HG02588 (cell line): ENCODE data around the gene PPP1R13B.

Experiments used
- ATAC-seq: cut with Tn5 transposase; IDR thresholded peaks from one replicate; pipeline ENCODE4 v1.9.1; 2021; ENCODE audit warnings: mild to moderate bottlenecking, moderate library complexity; ENCODE audit not compliant: unreplicated experiment

PPP1R13B gene

DNA sequence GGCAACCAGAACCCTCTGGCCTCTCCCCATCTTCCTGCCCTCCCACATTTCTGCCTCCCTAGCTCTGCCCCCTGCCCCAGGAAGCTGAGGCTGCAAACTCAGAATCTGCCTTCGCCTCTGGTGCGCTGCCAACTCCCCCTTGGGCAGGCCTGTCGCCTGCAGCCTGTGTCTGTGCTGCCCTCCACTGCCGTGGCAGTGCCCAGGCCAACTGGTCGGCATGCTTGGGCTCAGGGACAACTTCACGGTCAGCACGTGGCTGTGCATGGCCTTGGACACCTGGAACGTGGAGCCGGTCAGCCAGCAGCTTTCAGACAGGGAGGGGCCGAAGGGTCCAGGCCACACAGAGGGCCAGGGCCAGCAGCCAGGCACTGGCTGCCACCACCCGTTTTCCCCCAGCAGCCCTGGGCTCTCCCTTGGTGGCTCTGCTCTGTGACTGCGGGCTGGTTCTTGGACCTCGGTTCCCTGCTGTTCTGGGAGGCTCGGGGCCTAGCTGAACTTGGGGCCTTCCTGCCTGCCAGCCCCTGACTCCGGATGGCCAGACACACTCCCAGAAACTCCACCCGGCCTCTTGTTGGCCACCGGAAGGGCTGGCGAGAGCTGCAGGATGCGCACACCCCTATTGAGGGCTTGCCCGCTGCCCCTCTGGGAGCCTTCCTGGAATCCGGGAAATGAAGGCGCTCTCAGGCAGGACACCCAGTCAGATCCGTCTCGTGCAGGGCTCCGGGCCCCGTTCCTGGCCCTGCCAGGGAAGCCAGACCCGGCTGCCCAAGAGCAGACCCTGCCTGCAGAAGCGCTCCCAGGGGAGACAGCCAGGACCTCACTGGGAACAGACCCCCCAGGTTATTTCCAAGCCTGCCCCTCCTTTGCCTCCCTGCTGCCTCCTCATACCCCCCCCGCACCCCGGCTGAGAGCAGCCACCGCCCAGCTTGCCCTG lies 34.2 kb upstream of the PPP1R13B start:
- no peak for ATAC-seq

DNA sequence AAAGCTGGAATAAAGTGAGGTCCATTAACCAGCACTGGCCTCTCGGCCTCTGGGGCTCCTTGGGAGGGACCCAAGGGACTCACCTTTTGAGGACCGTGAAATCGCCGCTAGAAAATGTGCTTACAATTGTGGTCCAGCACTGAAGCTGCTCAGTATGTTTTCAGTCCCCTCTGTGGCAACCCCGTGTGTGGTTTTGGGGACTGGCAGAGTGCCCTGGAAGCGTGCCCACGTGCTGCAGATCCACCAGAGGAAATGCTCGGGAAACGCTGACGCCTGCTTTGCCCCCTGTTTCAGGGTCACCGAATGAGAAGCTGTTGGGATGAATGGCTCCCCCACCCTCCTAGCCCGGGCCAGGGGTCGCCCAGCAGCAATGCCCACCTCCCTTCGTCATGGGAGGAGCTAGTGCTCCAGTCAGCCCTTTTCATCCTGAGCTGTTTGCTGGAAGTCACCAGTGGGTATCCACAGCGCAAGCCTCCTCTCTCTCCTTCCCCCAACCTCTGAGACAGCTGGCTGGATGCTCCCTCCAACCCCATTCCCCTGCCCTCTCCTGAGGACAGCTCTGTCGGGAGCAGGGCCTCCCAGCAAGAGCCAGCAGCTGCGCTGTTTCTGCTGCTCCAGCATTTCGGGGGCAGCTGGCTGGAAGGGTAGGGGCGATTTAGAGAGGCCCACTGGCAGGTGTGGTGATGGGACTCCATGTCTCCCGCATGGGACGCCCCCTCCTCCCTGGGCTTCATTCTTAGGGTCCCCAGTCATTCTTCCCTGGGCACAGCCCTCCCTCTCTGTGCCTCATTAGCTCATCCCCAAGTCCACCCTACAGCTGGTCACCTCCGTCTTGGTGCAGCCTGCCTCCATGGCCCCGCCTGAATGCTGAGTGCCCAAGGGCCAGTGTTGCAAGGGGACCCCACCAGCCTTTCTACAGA lies 33.2 kb upstream of the PPP1R13B start:
- no peak for ATAC-seq

DNA sequence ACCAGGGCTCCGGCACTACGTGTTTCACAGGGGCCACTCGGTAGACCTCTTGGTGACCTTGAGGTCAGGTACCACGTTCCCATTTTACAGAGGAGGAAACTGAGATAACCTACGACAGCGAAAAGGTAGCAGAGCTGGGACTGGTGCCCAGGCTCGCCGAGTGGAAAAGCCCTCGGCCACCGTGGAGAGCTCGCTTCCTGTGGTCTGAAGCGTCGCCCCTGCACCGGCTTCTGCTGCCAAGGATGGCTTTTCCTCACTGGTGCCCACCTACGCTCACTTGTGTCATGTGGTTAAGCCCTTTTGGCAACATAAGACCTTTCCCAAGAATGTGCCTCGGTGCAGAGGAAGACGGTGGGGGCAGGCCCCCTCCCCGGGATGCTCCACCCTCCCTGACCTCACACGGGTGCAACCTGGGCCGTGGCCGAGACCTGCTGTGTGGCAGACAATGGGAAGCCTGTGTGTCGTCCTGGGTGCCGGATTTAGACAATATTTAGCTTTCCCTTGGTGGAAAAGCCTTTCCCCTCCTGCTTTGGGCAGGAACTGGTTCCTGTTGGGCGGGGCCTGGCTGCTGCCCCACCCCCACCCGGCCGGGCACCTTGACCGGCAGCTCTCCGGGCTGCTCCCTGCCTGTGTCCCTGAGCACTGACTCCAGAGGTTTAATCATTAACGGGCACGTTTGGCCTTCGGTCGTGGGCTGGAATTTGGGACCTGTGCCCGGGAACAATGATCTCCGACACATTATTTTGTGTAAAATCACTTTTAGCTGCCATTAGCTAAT lies 32.4 kb upstream of the PPP1R13B start:
- no peak for ATAC-seq

DNA sequence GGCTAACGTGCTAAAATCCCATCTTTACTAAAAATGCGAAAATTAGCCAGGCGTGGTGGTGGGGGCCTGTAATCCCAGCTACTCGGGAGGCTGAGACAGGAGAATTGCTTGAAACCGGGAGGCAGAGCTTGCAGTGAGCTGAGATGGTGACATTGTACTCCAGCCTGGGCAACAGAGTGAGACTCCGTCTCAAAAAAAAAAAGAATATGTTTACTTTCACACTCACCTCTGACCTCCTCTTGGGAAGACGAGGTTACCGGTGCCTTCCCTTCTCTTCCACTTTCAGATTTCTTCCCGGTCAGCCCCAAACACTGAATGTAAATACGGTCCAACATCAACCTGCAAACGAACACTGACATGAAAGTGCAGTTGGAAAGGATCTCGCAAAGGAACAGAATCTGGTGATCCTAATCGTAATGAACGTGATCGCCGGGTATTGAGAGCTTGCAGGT lies 31.8 kb upstream of the PPP1R13B start:
- no peak for ATAC-seq

GRCh38 chr14:103878180-103878579 lies 30.8 kb upstream of the PPP1R13B start:
- ATAC-seq = no peak

- ATAC-seq = no peak
Measured at GRCh38 chr14:103875010-103875409, 27.6 kb upstream of the PPP1R13B start.

- peak; percentile 12 for ATAC-seq
Measured at GRCh38 chr14:103872481-103873113, 25.2 kb upstream of the PPP1R13B start.

DNA sequence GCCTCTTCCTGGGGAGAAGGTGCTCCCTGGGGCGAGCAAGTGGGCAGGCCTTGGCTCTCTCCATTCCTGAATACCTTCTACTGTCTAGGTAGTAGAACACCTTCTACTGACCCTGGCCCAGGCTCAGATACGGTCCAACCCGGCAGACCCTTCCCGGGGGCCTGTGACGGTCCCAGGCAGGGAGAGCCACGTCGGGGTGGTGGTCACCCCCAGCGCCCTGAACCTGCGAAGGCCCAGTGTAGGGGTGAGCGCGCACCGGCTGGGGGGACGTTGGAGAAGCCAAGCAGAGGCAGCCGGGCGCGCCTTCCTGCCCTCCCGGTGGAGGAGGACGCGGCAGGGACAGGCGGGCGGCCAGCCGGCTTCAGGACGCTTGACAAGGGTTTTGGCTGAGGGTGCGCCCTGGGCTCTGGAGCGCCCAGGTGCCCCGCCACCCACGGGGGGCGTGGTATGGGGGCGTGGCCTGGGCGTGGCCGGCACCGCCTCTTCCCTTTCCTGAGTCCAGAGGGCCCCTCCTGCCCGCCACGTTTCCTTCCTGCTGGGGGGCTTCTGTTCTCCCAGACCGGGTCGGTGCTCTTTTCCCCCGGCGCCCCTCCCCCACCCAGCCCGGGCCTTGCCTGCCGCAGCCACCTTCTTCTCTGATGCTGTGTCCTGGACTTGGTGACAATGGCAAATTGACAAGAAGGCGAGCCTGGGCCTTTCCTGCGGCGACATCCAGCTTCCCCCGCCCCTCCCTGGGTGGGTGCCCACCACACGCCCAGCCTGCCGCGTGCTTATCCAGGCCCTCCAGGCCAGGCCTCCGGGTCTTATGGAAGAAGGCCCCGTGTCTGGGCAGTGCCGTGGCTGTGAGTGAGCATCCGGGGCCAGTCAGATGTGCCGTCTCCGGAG lies 24.5 kb upstream of the PPP1R13B start:
- ATAC-seq = peak; percentile 65

DNA sequence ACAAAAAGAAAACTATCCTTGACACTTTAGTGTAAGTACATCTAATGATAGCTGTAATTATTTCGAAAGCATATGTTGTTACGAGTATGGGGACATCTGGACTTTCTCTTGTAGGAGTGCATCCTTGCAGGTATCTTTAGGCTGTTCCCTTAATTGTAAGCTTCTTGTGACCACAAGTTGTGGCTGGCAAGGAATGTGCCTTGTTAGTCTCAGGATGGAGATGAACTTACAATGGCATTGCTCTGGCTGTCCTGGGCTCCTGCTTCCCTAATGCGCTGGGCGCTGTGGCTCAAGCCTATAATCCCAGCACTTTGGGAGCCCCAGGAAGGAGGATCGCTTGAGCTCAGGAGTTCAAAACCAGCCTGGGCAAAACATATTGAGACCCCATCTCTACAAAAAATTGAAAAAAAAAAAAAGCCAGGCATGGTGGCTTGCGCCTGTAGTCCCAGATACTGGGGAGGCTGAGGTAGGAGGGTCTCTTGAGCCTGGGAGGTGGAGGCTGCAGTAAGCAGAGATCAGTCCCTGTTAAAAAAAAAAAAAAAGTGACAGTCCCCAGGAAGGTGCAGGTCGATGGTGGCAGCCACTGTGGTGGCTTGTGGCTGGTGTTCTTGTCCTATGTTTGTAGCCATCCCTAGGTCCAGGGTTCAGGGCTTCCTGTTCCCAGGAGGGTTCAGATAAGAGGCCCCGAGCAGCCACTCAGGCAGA lies 23.7 kb upstream of the PPP1R13B start:
- ATAC-seq = no peak

GRCh38 chr14:103870144-103870876 lies 22.9 kb upstream of the PPP1R13B start:
- no peak for ATAC-seq

DNA sequence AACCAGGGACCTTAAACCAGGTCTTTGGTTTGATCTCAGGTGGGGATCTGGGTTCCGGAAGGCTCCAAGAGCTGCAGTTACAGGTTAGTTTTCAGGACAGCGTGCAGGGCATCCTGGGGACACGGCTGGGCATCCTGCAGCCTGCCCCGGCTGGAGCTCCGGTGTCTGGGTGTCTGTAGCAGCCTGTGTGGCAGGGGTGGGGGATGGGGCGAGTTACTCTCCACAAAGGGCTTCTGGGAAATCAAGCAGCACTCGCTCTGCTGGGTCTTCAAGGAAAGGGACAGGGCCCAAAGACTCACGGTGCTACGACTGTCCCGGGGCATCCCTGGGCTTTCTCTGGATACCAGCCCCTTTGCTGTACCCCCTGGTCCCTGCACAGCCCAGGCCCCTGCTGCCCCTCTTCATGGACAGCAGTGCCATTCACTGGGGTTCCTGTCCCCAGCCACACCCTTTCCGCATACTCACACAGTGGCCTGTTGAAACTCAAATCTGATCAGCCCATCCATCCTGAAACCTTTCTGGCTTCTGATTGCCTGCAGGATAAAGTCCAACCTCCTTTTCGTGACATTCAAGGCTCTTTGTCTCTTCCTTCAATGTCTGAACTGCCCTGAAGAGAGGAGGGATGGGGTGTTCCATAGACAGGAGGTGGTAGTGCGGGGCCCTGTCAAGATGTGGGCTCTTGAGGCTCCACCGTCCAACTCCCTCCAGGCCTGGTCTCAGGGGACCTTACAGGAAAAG lies 22.2 kb upstream of the PPP1R13B start:
- no peak for ATAC-seq

GRCh38 chr14:103868242-103868897 lies 21.0 kb upstream of the PPP1R13B start:
- ATAC-seq = no peak

GRCh38 chr14:103867523-103867953 lies 20.2 kb upstream of the PPP1R13B start:
- ATAC-seq = no peak

GRCh38 chr14:103867020-103867419 lies 19.6 kb upstream of the PPP1R13B start:
- no peak for ATAC-seq

GRCh38 chr14:103863245-103863644 lies 15.9 kb upstream of the PPP1R13B start:
- no peak for ATAC-seq

- ATAC-seq = no peak
Measured at GRCh38 chr14:103862393-103862782, 15.0 kb upstream of the PPP1R13B start.
